Natural killer cell (primary cell): ENCODE results near the gene LRRC74B. TPM values are rescaled to one million over a fixed set of nuclear protein-coding genes. Genes with fewer than 3 reads are reported as not detected.

Source experiments
- ATAC-seq, 3 donors: fragments of 150-1000 bp in 2 of 3; fragments of 200-7000 bp in 1 of 3; cut with Tn5 transposase; 1 replicate in 1 of 3; 2 replicates in 2 of 3; pipeline ENCODE4 v1.10.0; 2021; ENCODE audit warnings: mild to moderate bottlenecking in 2 of 3, moderate library complexity in 2 of 3
- DNase-seq, 2 donors: peaks; one replicate each; pipeline versions ENCODE4 v3.0.0 to v3.0.0-alpha.2; 2013 to 2021; ENCODE audit warnings: mixed read lengths in 1 of 2
- H3K27ac ChIP-seq: one replicate; pipeline ENCODE4 v1.5.1; 2013; ENCODE audit warnings: mild to moderate bottlenecking, low read length
- H3K27me3 ChIP-seq: one replicate; pipeline ENCODE4 v1.6.1; 2013; ENCODE audit warnings: low read length; ENCODE audit not compliant: control insufficient read depth, insufficient read depth
- H3K36me3 ChIP-seq: one replicate; pipeline ENCODE4 v1.6.1; 2013; ENCODE audit warnings: low read length; ENCODE audit not compliant: control insufficient read depth, insufficient read depth
- H3K4me1 ChIP-seq: one replicate; pipeline ENCODE4 v1.6.1; 2013; ENCODE audit warnings: low read length; ENCODE audit not compliant: control insufficient read depth, insufficient read depth
- H3K4me3 ChIP-seq: one replicate; pipeline ENCODE4 v1.5.1; 2013; ENCODE audit warnings: low read length
- H3K9me3 ChIP-seq: one replicate; pipeline ENCODE4 v1.6.1; 2013; ENCODE audit warnings: low read length; ENCODE audit not compliant: control insufficient read depth, insufficient read depth
- H3K27ac Mint-ChIP-seq, 2 donors: one replicate each; pipeline ENCODE4 v1.8.0; 2022; ENCODE audit warnings: mild to moderate bottlenecking in 2 of 2, mixed read lengths in 2 of 2, moderate library complexity in 1 of 2
- H3K27me3 Mint-ChIP-seq, 2 donors: one replicate each; pipeline ENCODE4 v1.8.0; 2022; ENCODE audit warnings: low read depth in 2 of 2, mixed read lengths in 2 of 2
- H3K36me3 Mint-ChIP-seq: one replicate; pipeline ENCODE4 v1.8.0; 2022; ENCODE audit warnings: mixed read lengths
- H3K4me1 Mint-ChIP-seq, 2 donors: one replicate each; pipeline ENCODE4 v1.8.0; 2022; ENCODE audit warnings: mixed read lengths in 2 of 2
- H3K4me3 Mint-ChIP-seq: one replicate; pipeline ENCODE4 v1.8.0; 2022; ENCODE audit warnings: mild to moderate bottlenecking, moderate library complexity, mixed read lengths
- H3K9me3 Mint-ChIP-seq, 2 donors: one replicate each; pipeline ENCODE4 v1.8.0; 2022; ENCODE audit warnings: mixed read lengths in 2 of 2
- CTCF ChIP-seq: fragments of 200-600 bp; IDR thresholded peaks from one replicate; pipeline ENCODE4 v1.8.0; 2022; ENCODE audit warnings: antibody characterized with exemption
- WGBS: methylation state at CpG from one replicate; pipeline ENCODE4 v1.1.7; 2013; ENCODE audit warnings: missing lambda C conversion rate; ENCODE audit not compliant: insufficient coverage; 5-methylcytosine and 5-hydroxymethylcytosine counted together
- intact Hi-C: fragments of 100-400 bp; cut with micrococcal nuclease; formaldehyde crosslinking; loops from one replicate; pipeline ENCODE4 v1.14.2; 2022
- total RNA-seq, 4 donors: library from RNA; stranded (reverse); fragments of 120-200 nt in 1 of 4; gene quantifications; one replicate each; pipeline versions ENCODE4 v1.2.3 to v1.2.4, GENCODE V29; 2013 to 2022

The LRRC74B gene
- total RNA-seq, 3 donors from 2014 or later (not counting 1 experiment from before 2014, with no cell fraction given) = 0.11 TPM; not detected in 2

DNA sequence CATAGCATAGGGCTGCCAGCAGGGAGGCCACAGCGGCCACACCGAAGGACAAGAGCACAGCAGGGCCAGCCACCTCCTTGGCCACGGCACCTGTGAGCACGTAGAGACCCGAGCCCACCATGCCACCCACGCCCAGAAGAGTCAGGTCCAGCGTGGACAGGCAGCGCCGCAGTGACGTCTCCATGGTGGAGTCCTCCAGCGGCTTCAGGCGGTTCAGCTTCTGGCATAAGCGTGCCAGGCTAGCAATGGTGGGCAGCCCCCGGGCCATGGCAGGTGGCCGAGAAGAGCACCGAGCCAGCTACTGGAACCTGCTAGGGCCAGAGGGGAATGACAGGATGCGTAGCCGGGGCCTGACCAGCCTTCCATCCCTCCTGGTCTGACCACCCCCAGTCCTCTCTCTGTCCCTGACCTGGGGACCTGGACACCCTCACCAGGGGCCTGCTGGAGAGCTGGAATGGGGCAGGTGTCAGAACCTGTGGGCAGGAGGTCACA lies 14.2 kb upstream of the LRRC74B start:
- peaks cover 9% of the 10 kb centered on the region for H3K4me1 ChIP-seq
- H3K9me3 ChIP-seq = no peaks in the 10 kb centered on the region
- 88% methylated on average over 18 of the region's 18 CpGs for WGBS
- peaks cover 6% of the 10 kb centered on the region for H3K27me3 ChIP-seq
- TF ChIP-seq CTCF = no peak
- intact Hi-C loops = no loop called here
- no peak overlapping the region for H3K27ac ChIP-seq
- ATAC-seq = no peak
- Mint-ChIP-seq H3K36me3 (no peaks in the 10 kb centered on the region), H3K4me1 (peaks cover 0 to 4% of the 10 kb centered on the region in 2 donors), H3K9me3 (no peaks in the 10 kb centered on the region), H3K27me3 (peaks cover 10 to 26% of the 10 kb centered on the region in 2 donors), H3K4me3 (no peak overlapping the region), H3K27ac (no peak overlapping the region)
- H3K4me3 ChIP-seq = no peak overlapping the region
- no peak for DNase-seq
- H3K36me3 ChIP-seq = no peaks in the 10 kb centered on the region

DNA sequence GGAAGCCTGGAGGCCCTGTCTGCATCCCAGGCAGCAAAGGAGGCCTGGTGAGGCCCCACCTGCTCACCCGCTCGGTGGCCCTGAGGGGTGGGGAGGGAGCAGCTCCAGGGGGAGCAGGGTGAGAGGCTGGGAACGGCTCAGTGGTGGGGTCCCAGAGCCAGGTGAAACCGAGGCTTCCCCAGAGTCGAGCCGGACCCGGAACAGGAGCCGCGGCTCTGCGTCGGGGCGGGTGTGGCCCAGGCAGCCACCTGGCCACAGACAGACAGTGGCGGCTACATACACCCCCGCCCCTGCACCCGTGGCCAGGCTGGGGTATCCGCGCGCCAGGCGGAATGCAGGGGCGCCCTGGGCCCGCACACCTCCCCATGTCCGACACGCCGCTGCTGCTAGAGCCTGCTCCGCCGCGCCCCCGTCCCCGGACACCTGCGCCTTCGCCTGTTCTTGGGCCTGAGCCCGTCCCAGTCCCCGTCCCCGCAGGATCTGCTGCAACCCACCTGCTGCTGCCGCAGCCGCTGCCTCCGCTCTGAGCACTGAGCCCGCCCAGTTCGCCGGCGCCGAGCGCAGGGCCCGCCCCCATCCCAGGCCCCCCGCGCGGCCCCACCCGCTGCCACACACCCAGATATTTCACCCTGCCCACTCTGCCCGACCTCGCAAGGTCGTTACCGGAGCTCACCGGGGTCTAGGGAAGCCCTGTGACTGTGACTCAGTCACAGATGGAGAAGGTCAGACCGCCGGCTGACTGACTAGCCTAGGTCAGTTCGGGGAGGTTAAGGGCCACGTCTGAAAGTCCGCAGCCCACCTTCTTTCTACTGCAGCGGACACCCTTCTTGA lies 13.5 kb upstream of the LRRC74B start, which contains the start of gene SLC7A4:
Gene SLC7A4, minus strand, starts transcription at position 525 of the 831 bp plus-strand sequence. CDS start 749 bp downstream, outside the sequence.
- Mint-ChIP-seq H3K9me3 (no peaks in the 10 kb centered on the region), H3K36me3 (no peaks in the 10 kb centered on the region), H3K4me3 (no peak within 1 kb of the TSS), H3K4me1 (peaks cover 0 to 4% of the 10 kb centered on the region in 2 donors), H3K27me3 (peaks cover 10 to 26% of the 10 kb centered on the region in 2 donors), H3K27ac (no peak within 1 kb of the TSS)
- H3K4me3 ChIP-seq = no peak within 1 kb of the TSS
- no peak for TF ChIP-seq CTCF
- intact Hi-C loops = no loop called here
- H3K27me3 ChIP-seq = peaks cover 6% of the 10 kb centered on the region
- peak in 1 of 3 donors; percentile 50 for ATAC-seq
- H3K4me1 ChIP-seq = peaks cover 9% of the 10 kb centered on the region
- no peak within 1 kb of the TSS for H3K27ac ChIP-seq
- H3K9me3 ChIP-seq = no peaks in the 10 kb centered on the region
- no peak for DNase-seq
- H3K36me3 ChIP-seq = no peaks in the 10 kb centered on the region
- 11% methylated on average over 59 of the region's 59 CpGs for WGBS

GRCh38 chr22:21032868-21033688 lies 12.7 kb upstream of the LRRC74B start:
- TF ChIP-seq CTCF = no peak
- no peaks in the 10 kb centered on the region for H3K36me3 ChIP-seq
- no peak overlapping the region for H3K4me3 Mint-ChIP-seq
- H3K9me3 Mint-ChIP-seq = no peaks in the 10 kb centered on the region
- intact Hi-C loops = no loop called here
- peaks cover 6% of the 10 kb centered on the region for H3K27me3 ChIP-seq
- no peaks in the 10 kb centered on the region for H3K9me3 ChIP-seq
- H3K27me3 Mint-ChIP-seq = peaks cover 10 to 26% of the 10 kb centered on the region in 2 donors
- no peak overlapping the region for H3K27ac ChIP-seq
- WGBS = 87% methylated on average over 12 of the region's 12 CpGs
- no peaks in the 10 kb centered on the region for H3K36me3 Mint-ChIP-seq
- peaks cover 9% of the 10 kb centered on the region for H3K4me1 ChIP-seq
- H3K4me1 Mint-ChIP-seq = peaks cover 0 to 4% of the 10 kb centered on the region in 2 donors
- DNase-seq (no peak), ATAC-seq (no peak)
- no peak overlapping the region for H3K4me3 ChIP-seq
- no peak overlapping the region for H3K27ac Mint-ChIP-seq
